ENCODE data around the gene DLGAP3.

DLGAP3 gene

DNA sequence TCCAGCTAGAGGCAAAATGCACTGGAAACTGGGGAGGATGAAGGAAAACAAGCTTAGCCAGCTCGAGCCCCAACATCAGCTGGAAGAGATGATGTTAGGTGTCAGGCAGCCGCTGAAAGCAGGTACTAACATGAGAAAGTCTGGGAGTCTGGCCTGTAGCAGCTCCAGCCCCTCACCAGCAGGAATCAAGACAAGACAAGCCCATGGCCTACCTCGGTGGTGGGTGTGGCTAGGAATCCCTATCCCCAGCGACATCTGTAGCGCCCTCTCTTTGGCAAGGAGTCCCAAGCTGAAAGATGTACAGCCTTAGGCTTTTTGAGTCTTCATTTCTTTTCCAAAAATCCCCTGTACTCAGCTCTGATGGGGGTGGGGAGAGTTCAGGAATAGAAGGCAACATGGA is 2.6 kb downstream of the DLGAP3 start:
- TF ChIP-seq, protein P1, sequence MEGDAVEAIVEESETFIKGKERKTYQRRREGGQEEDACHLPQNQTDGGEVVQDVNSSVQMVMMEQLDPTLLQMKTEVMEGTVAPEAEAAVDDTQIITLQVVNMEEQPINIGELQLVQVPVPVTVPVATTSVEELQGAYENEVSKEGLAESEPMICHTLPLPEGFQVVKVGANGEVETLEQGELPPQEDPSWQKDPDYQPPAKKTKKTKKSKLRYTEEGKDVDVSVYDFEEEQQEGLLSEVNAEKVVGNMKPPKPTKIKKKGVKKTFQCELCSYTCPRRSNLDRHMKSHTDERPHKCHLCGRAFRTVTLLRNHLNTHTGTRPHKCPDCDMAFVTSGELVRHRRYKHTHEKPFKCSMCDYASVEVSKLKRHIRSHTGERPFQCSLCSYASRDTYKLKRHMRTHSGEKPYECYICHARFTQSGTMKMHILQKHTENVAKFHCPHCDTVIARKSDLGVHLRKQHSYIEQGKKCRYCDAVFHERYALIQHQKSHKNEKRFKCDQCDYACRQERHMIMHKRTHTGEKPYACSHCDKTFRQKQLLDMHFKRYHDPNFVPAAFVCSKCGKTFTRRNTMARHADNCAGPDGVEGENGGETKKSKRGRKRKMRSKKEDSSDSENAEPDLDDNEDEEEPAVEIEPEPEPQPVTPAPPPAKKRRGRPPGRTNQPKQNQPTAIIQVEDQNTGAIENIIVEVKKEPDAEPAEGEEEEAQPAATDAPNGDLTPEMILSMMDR (conservative IDR thresholded peaks at IDR 0.05): no peak
- H3K27ac ChIP-seq: no peak overlapping the region

GRCh38 chr1:34926156-34926555 is 3.3 kb downstream of the DLGAP3 start:
- TF ChIP-seq, protein P1 (conservative IDR thresholded peaks at IDR 0.05): no peak
- H3K27ac ChIP-seq: no peak overlapping the region

- H3K27ac ChIP-seq: no peak overlapping the region
- TF ChIP-seq, protein P1 (conservative IDR thresholded peaks at IDR 0.05): no peak
Observed at GRCh38 chr1:34925730-34926129, 3.7 kb downstream of the DLGAP3 start.

DNA sequence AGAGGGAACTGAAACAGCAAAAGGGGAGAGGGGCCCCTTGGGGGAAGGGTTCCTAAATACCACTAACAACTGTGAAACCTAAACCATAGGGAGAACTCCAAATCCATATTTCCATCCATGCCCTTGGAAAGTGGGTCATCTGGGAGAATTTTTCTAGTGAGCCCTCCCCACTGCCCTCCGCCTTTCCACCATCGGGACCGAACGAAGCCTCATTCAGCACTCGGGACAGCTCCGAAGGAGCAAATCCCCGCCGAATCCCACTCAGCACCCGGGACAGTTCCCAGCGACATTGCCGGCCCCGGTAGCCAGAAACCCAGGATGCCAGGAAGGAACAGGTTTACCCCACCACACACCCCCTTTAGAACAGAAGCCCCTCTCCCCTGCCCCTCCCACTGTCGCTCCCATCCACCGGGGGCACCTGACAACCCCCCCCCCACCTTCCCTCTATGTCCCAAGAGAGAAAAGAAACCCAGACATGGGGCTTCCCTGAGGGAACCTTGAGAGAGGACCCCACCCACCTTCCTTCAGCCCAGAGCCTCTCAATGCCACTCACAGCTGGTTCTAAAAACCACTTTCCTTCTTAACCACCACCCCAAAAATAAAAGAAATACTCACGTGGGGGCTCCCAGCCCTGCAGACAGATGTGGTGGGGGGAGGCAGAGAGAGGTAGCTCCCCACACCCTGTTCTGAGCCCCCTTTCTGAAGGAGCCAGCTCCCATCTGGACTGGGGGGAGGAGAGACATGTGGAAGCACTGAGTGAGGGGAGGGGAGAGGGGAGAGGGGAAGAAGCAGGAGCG is 4.5 kb downstream of the DLGAP3 start:
- H3K27ac ChIP-seq: no peak overlapping the region
- TF ChIP-seq, protein P1 (conservative IDR thresholded peaks at IDR 0.05): no peak

DNA sequence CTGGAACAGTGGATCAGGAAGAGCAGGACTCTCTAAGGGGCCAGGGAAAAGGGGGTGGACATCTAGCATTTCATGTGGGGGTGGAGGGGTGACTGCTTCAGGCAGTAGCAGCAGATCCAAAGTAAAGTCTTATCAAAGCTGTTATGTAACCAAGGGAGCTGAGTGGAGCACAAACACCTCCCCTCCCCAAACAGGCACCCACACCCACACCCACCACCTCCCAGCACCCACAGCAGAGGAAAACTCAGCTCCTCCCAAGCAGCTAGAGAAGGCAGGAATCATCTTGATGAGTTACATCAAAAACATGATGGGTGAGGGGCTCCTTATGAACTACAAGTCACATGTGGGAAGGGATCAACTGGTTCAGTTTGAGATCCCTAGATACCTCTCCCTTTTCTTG is 6.0 kb downstream of the DLGAP3 start:
- TF ChIP-seq, protein P1 (conservative IDR thresholded peaks at IDR 0.05): no peak
- H3K27ac ChIP-seq: no peak overlapping the region

GRCh38 chr1:34918977-34919561 is 10.4 kb downstream of the DLGAP3 start:
- TF ChIP-seq, protein P1 (conservative IDR thresholded peaks at IDR 0.05): no peak
- H3K27ac ChIP-seq: no peak overlapping the region

DNA sequence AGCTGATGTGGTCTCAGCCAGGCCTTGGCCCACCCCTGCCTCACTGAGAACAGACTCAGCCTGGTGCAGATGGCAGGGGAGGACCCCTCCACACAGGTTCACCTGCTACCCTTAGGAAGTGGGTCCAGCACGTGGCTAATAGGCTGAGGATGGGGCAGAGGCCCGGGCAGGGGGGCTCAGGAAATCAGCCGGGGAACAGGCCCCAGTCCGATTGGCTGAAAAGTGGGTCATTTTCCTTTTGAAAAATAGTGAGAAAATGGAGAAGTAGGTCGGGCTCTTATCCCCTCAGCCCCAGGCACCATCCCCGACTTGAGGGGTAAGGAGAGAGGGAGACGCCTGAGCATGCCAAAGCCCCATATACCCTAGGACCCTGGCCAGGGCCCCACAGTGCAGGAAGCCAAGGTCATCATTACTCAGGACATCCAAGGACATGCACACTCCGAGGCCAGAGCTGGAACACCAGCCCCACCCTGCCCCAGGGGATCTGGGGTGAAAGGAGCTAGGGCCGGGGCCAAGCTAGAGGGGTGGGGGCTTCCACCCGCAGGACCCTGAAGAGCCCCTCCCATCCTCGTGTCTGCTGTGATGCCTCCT is 11.0 kb downstream of the DLGAP3 start:
- no peak overlapping the region for H3K27ac ChIP-seq
- TF ChIP-seq, protein P1 (conservative IDR thresholded peaks at IDR 0.05): no peak
